Testis (tissue), 3 donors: Measurements from ENCODE around the gene HDC. TPM values are rescaled to one million over a fixed set of nuclear protein-coding genes. Genes with fewer than 3 reads are reported as not detected.

Experiments
- DNase-seq: peaks from one replicate; pipeline ENCODE4 v3.0.0-alpha.2; 2019
- H3K27ac ChIP-seq, 2 donors: fragments of 200-600 bp; sonication (generic); one replicate each; pipeline ENCODE4 v1.5.1; 2019
- H3K27me3 ChIP-seq: fragments of 200-600 bp; sonication (generic); one replicate; pipeline ENCODE4 v1.5.1; 2019
- H3K36me3 ChIP-seq: fragments of 200-600 bp; sonication (generic); one replicate; pipeline ENCODE4 v1.5.1; 2017; ENCODE audit warnings: low read depth; ENCODE audit errors: missing control alignments
- H3K4me1 ChIP-seq: fragments of 200-600 bp; sonication (generic); one replicate; pipeline ENCODE4 v1.5.1; 2019
- H3K4me3 ChIP-seq, 2 donors: fragments of 200-600 bp; sonication (generic); one replicate each; pipeline ENCODE4 v1.5.1; 2017 to 2019
- H3K9me3 ChIP-seq: fragments of 200-600 bp; sonication (generic); one replicate; pipeline ENCODE4 v1.5.1; 2017
- POLR2A ChIP-seq: fragments of 450-650 bp; IDR thresholded peaks from one replicate; pipeline ENCODE4 v1.6.1; 2017; ENCODE audit warnings: antibody characterized with exemption, mild to moderate bottlenecking, moderate library complexity
- WGBS, 2 donors: methylation state at CpG; one replicate each; pipeline ENCODE4 v1.1.5; 2018; 5-methylcytosine and 5-hydroxymethylcytosine counted together
- intact Hi-C: fragments of 100-400 bp; cut with DNase I; formaldehyde crosslinking; loops from one replicate; pipeline ENCODE4 v1.15.1; 2023; ENCODE audit warnings: low total_unique reads
- polyA plus RNA-seq: library from polyadenylated mRNA; stranded (reverse); fragments of 350-450 nt; fragmentation: Illumina TruSeq; extraction: RNeasy Lipid Tissue Mini Kit (QIAGEN cat#74804); gene quantifications from one replicate; pipeline ENCODE4 v1.2.3, GENCODE V29; 2014; ENCODE audit warnings: low read depth, low replicate concordance; ENCODE audit not compliant: insufficient read depth
- total RNA-seq, 2 donors: library from RNA; depleted of rRNA; stranded (reverse); fragments of >200 nt; gene quantifications; one replicate each; pipeline ENCODE4 v1.2.3, GENCODE V29; 2016
- TF ChIP-seq, protein P1 (sequence below), 3 experiments: fragments of 450-650 bp in 2 of 3; fragments of 200-600 bp in 1 of 3; sonication (generic) in 1 of 3; IDR thresholded peaks; one replicate each; pipeline ENCODE4 v1.5.1; 2016 to 2019; ENCODE audit warnings: antibody characterized with exemption in 3 of 3, mild to moderate bottlenecking in 2 of 3, moderate library complexity in 1 of 3

Gene HDC
- total and polyA plus RNA-seq, 3 donors from 2014 or later, result 1.6 to 11.9 (median 5.8) TPM

DNA sequence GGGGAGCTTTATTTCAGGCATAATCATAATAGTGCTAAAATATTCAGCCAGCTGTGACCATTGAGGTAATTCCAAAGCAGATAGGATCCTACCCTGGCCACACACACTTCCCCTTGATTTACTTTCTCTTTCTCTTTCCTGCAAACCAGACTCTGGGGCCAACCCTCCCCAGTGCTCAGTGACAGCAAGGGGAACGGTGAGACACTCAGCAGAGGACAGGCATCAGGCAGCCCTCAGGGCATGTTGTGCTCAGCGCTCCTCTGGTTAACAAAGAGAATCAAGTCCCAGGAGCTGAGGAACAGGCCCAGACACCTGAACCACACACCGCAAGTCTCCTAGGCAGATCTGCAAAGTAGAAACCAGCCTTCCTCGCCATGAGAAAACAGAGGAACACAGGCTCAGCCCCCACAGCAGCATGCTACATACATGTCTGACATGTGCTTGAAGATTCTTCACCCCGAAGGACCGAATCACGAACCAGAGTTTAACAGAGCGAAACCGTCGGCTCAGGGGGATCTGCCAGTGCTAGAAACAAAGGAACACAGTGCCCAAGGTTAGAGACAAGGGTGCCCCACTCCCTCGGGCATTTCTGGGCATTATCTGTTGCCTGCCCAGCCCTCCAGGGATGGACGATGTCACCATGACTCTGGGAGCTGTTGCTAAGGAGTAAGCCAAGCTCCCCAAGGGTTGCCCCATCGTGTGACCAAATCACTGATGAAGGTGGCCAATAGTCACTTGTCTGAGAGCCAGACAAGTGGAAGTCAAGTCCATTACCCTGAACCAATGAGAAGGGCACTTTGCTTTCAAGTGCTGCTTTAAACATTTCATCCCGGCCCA lies 17.5 kb downstream of the HDC start:
- TF ChIP-seq POLR2A, result no peak
- TF ChIP-seq, protein P1, sequence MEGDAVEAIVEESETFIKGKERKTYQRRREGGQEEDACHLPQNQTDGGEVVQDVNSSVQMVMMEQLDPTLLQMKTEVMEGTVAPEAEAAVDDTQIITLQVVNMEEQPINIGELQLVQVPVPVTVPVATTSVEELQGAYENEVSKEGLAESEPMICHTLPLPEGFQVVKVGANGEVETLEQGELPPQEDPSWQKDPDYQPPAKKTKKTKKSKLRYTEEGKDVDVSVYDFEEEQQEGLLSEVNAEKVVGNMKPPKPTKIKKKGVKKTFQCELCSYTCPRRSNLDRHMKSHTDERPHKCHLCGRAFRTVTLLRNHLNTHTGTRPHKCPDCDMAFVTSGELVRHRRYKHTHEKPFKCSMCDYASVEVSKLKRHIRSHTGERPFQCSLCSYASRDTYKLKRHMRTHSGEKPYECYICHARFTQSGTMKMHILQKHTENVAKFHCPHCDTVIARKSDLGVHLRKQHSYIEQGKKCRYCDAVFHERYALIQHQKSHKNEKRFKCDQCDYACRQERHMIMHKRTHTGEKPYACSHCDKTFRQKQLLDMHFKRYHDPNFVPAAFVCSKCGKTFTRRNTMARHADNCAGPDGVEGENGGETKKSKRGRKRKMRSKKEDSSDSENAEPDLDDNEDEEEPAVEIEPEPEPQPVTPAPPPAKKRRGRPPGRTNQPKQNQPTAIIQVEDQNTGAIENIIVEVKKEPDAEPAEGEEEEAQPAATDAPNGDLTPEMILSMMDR (IDR thresholded peaks at IDR 0.05), result no peak
- no peak for DNase-seq
- WGBS, 2 donors, result 87 to 89% methylated on average over 14 of the region's 14 CpGs
- Histone ChIP-seq H3K9me3 (no peaks in the 10 kb centered on the region), H3K27ac (no peak overlapping the region), H3K36me3 (no peaks in the 10 kb centered on the region), H3K4me1 (no peaks in the 10 kb centered on the region), H3K27me3 (no peaks in the 10 kb centered on the region), H3K4me3 (no peak overlapping the region)
- intact Hi-C loops, result no loop called here

DNA sequence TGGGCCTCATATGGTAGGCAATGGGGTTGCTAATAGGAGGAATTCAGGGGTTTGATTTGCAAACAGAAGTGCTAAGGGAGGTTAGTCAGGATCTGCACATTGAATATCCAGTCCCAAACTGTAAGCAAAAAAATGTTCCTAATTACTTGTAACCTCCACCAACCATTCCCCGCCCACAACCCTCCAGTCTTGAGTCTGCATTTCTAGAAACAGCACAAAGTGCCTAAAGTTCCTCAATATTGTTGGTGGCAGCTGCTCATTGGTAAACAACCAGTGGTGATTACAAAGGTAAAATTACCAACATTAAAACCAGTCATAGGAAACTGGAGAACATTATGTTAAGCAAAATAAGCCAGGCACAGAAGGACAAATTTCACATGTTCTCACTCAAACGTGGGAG lies 18.9 kb downstream of the HDC start:
- Histone ChIP-seq H3K27ac (no peak overlapping the region), H3K4me3 (no peak overlapping the region), H3K9me3 (no peaks in the 10 kb centered on the region), H3K4me1 (no peaks in the 10 kb centered on the region), H3K36me3 (no peaks in the 10 kb centered on the region), H3K27me3 (no peaks in the 10 kb centered on the region)
- 75 to 80% methylated on average over 2 of the region's 2 CpGs for WGBS, 2 donors
- TF ChIP-seq, protein P1 (IDR thresholded peaks at IDR 0.05), result no peak
- no peak for TF ChIP-seq POLR2A
- intact Hi-C loops, result no loop called here
- DNase-seq, result no peak

DNA sequence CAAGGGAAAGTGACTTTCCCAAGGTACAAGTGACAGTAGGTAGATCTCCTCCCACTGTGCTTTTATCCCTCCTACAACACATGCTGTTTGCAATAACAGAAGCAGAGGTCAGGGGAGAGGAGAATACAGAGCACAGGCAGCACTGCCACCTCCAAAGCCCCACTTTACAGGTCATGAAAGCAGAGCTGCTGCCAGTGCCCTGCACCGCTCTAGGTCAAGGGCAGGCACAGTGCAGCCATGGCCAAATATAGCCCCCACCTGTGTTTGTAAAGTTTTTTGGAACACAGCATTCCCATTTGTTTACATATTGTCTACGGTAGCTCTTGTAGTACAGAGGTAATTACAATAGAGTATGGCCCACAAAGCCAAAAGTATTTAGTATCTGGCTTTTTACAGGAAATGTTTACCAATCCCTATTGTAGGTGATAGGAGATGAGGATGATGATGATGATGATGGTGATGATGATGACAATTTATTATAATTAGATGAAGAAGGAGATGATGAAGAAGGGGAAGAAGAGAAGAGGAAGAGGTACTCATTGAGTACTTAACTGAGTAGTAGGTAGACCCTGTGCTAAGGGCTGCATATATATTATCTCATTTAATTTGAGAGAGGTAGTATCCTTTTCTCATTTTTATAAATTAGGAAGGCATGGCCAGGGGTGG lies 20.4 kb downstream of the HDC start:
- no peak overlapping the region for H3K27ac ChIP-seq
- DNase-seq, result no peak
- no peaks in the 10 kb centered on the region for H3K4me1 ChIP-seq
- H3K27me3 ChIP-seq, result no peaks in the 10 kb centered on the region
- no peak for TF ChIP-seq POLR2A
- TF ChIP-seq, protein P1 (IDR thresholded peaks at IDR 0.05), result no peak
- intact Hi-C loops, result no loop called here
- H3K9me3 ChIP-seq, result no peaks in the 10 kb centered on the region
- no peak overlapping the region for H3K4me3 ChIP-seq
- WGBS, 2 donors, result 58 to 61% methylated on average over 2 of the region's 2 CpGs
- no peaks in the 10 kb centered on the region for H3K36me3 ChIP-seq

DNA sequence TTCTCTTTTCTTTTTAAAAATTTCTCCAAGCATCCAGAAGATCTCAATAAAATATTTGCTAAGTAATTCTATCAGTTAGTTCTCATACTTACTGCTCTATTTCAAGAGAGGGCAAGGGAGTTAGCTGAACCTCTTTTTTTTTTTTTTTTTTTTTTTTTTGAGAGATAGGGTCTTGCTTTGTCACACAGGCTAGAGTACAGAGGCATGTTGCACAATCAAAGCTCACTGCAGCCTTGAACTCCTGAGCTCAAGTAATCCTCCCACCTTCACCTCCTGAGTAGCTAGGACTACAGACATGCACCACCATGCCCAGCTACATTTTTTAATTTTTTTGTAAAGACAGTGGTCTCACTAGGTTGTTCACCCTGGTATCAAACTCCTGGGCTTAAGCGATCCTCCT lies 21.4 kb downstream of the HDC start:
- H3K27me3 ChIP-seq, result no peaks in the 10 kb centered on the region
- no peak overlapping the region for H3K27ac ChIP-seq
- no peaks in the 10 kb centered on the region for H3K9me3 ChIP-seq
- H3K36me3 ChIP-seq, result no peaks in the 10 kb centered on the region
- H3K4me3 ChIP-seq, result no peak overlapping the region
- TF ChIP-seq, protein P1 (IDR thresholded peaks at IDR 0.05), result no peak
- no peak for TF ChIP-seq POLR2A
- DNase-seq, result no peak
- intact Hi-C loops, result no loop called here
- WGBS, 2 donors, result 100% methylated on average over 1 of the region's 1 CpG
- H3K4me1 ChIP-seq, result no peaks in the 10 kb centered on the region
